ENCODE results near the gene NUTM1. TPM values are rescaled to one million over a fixed set of nuclear protein-coding genes. Genes with fewer than 3 reads are reported as not detected.

Gene NUTM1
- total and polyA plus RNA-seq, 7 donors = 0.01 TPM; not detected in 6

- TF ChIP-seq POLR2A (IDR thresholded peaks at IDR 0.05) (no peak), POLR2AphosphoS5 (IDR thresholded peaks at IDR 0.05) (no peak), EP300 (IDR thresholded peaks at IDR 0.05) (no peak), CTCF (IDR thresholded peaks at IDR 0.05) (no peak)
- intact Hi-C loops (cut with DNase I) = no loop called here
- no peaks in the 10 kb centered on the region for H3K4me1 ChIP-seq
- no peak for DNase-seq
- H3K27ac ChIP-seq = no peak overlapping the region
- H3K9me3 ChIP-seq = no peaks in the 10 kb centered on the region
- H3K27me3 ChIP-seq = no peaks in the 10 kb centered on the region
- H3K36me3 ChIP-seq = no peaks in the 10 kb centered on the region
- WGBS, 2 donors = 92 to 95% methylated on average over 1 of the region's 1 CpG
- H3K4me3 ChIP-seq = no peak overlapping the region
These were observed 18.2 kb upstream of the NUTM1 start for GRCh38 chr15:34324933-34325332.

DNA sequence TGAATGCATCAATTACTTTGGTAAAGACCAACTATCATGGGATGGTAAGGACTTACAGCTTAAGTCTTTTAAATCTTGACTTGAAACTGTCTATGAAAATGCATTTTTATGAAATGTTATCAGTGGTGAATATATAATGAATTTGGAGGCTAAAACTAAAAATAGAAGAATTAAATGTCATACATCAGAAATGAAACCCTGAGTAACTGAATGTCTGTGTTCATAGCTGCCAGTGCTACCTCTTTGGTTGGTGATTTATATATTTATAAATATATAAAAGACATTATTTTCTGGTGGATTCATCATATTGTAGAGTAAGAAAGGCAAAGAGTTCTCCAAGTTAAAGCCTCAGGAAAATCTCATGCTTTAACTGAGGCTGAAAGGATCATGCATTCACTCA lies 17.7 kb upstream of the NUTM1 start:
- TF ChIP-seq EP300 (IDR thresholded peaks at IDR 0.05) (no peak), POLR2A (IDR thresholded peaks at IDR 0.05) (no peak), CTCF (IDR thresholded peaks at IDR 0.05) (no peak), POLR2AphosphoS5 (IDR thresholded peaks at IDR 0.05) (no peak)
- H3K27ac ChIP-seq = no peak overlapping the region
- intact Hi-C loops (cut with DNase I) = no loop called here
- no peaks in the 10 kb centered on the region for H3K27me3 ChIP-seq
- H3K4me3 ChIP-seq = no peak overlapping the region
- no peaks in the 10 kb centered on the region for H3K36me3 ChIP-seq
- no peak for DNase-seq
- H3K9me3 ChIP-seq = no peaks in the 10 kb centered on the region
- H3K4me1 ChIP-seq = no peaks in the 10 kb centered on the region

DNA sequence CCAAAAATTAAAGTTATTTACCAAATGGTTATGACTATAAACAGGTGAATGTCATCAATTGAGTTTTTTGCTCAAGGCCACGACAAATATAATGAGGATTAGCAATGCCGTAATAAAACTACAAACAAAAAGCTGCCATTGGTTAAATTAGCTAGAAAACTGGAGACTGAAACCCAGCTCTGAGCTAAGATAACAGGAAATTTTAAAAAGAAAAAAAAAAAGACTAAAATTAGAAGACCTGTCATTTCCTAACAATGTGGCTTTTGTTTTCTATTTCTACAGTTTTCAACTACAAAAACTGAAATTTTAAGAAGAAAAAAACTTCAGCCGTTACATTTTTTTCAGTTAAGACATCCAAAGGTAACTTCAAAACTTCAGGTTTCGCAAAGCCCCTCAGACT lies 15.2 kb upstream of the NUTM1 start:
- Histone ChIP-seq H3K27ac (no peak overlapping the region), H3K9me3 (no peaks in the 10 kb centered on the region), H3K27me3 (no peaks in the 10 kb centered on the region), H3K36me3 (peaks cover 0 to 6% (median 0%) of the 10 kb centered on the region in 4 donors), H3K4me1 (no peaks in the 10 kb centered on the region), H3K4me3 (no peak overlapping the region)
- intact Hi-C loops (cut with DNase I) = no loop called here
- TF ChIP-seq POLR2A (IDR thresholded peaks at IDR 0.05) = no peak
- no peak for TF ChIP-seq CTCF (IDR thresholded peaks at IDR 0.05)
- WGBS, 2 donors = 47 to 92% methylated on average over 4 of the region's 4 CpGs
- no peak for DNase-seq

- Histone ChIP-seq H3K36me3 (peaks cover 0 to 6% (median 0%) of the 10 kb centered on the region in 4 donors), H3K27ac (no peak overlapping the region), H3K9me3 (no peaks in the 10 kb centered on the region), H3K27me3 (no peaks in the 10 kb centered on the region), H3K4me3 (no peak overlapping the region), H3K4me1 (no peaks in the 10 kb centered on the region)
- no peak for TF ChIP-seq POLR2AphosphoS5 (IDR thresholded peaks at IDR 0.05)
- TF ChIP-seq POLR2A (IDR thresholded peaks at IDR 0.05) = no peak
- intact Hi-C loops (cut with DNase I) = no loop called here
- no peak for DNase-seq
- 74 to 79% methylated on average over 2 of the region's 2 CpGs for WGBS, 2 donors
These were observed 14.1 kb upstream of the NUTM1 start for GRCh38 chr15:34329006-34329405.

DNA sequence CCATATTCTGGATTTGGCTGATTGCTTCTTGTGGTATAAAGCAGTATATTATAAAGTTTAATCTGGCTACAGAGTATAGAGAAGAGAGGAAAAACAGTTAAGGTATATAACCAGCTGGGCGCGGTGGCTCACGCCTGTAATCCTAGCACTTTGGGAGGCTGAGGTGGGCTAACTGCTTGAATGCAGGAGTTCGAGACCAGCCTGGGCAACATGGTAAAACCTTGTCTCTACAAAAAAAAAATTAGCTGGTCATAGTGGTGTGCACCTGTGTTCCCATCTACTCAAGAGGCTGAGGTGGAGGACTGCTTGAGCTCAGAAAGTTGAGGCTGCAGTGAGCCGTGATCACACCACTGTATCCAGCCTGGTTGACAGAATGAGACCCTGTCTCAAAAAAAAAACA lies 12.8 kb upstream of the NUTM1 start:
- TF ChIP-seq CTCF (IDR thresholded peaks at IDR 0.05) (no peak), EP300 (IDR thresholded peaks at IDR 0.05) (no peak), POLR2A (IDR thresholded peaks at IDR 0.05) (no peak), POLR2AphosphoS5 (IDR thresholded peaks at IDR 0.05) (no peak)
- H3K4me3 ChIP-seq = no peak overlapping the region
- intact Hi-C loops (cut with DNase I) = loop anchor here (10.0 kb wide), 1 partner anchor 1215 kb away; the partner anchor contains the start of gene DPH6
- peaks cover 0 to 6% (median 0%) of the 10 kb centered on the region in 4 donors for H3K36me3 ChIP-seq
- no peak overlapping the region for H3K27ac ChIP-seq
- no peaks in the 10 kb centered on the region for H3K27me3 ChIP-seq
- no peaks in the 10 kb centered on the region for H3K9me3 ChIP-seq
- no peak for DNase-seq
- WGBS, 2 donors = 92 to 94% methylated on average over 5 of the region's 5 CpGs
- H3K4me1 ChIP-seq = peaks cover 0 to 10% (median 3%) of the 10 kb centered on the region in 4 donors
